ENCODE measurements around the gene PPFIA4. TPM values are rescaled to one million over a fixed set of nuclear protein-coding genes. Genes with fewer than 3 reads are reported as not detected.

The PPFIA4 gene
- polyA plus RNA-seq, 1 donor (not counting 4 experiments of a cell fraction or from before 2014, with no cell fraction given) = 2.3 TPM

- Histone ChIP-seq H3K4me2 (ENCODE audit: control insufficient read depth, extremely low read depth, insufficient read depth, low read depth, low read length) (no peak overlapping the region), H3K9ac (ENCODE audit: control insufficient read depth, extremely low read depth, insufficient read depth, low read length) (no peak overlapping the region), H3K4me3 (ENCODE audit: control insufficient read depth in 2 of 3, extremely low read depth in 1 of 3, insufficient read depth in 2 of 3, low read depth in 1 of 3, low read length in 3 of 3) (no peak overlapping the region), H3K27ac (ENCODE audit: control insufficient read depth, insufficient read depth, low read length) (no peak overlapping the region), H3K27me3 (ENCODE audit: control insufficient read depth, extremely low read depth, insufficient read depth, low read length) (peaks cover 23% of the 10 kb centered on the region), H2AFZ (ENCODE audit: control insufficient read depth, low read length) (no peak overlapping the region), H3K9me1 (ENCODE audit: control insufficient read depth, extremely low read depth, insufficient read depth, low read length) (no peaks in the 10 kb centered on the region), H3K4me1 (ENCODE audit: control insufficient read depth, extremely low read depth, insufficient read depth, low read length) (no peaks in the 10 kb centered on the region), H4K20me1 (ENCODE audit: control insufficient read depth, extremely low read depth, insufficient read depth, low read length) (no peaks in the 10 kb centered on the region), H3K79me2 (ENCODE audit: control insufficient read depth, insufficient read depth, low read length) (no peaks in the 10 kb centered on the region), H3K9me3 (ENCODE audit: control insufficient read depth, low read depth, low read length) (no peaks in the 10 kb centered on the region), H3K36me3 (ENCODE audit: control insufficient read depth in 2 of 2, extremely low read depth in 1 of 2, insufficient read depth in 2 of 2, low read length in 2 of 2) (peaks cover 0 to 2% of the 10 kb centered on the region in 2 experiments)
- DNase-seq (ENCODE audit: low read depth, low spot score) (no peak), FAIRE-seq (no peak)
- dilution Hi-C loops (cut with MboI; ENCODE audit: extremely low pct_ligation_motif_present, low sequenced_read_pairs) = no loop called here
- TF ChIP-seq, protein P1, sequence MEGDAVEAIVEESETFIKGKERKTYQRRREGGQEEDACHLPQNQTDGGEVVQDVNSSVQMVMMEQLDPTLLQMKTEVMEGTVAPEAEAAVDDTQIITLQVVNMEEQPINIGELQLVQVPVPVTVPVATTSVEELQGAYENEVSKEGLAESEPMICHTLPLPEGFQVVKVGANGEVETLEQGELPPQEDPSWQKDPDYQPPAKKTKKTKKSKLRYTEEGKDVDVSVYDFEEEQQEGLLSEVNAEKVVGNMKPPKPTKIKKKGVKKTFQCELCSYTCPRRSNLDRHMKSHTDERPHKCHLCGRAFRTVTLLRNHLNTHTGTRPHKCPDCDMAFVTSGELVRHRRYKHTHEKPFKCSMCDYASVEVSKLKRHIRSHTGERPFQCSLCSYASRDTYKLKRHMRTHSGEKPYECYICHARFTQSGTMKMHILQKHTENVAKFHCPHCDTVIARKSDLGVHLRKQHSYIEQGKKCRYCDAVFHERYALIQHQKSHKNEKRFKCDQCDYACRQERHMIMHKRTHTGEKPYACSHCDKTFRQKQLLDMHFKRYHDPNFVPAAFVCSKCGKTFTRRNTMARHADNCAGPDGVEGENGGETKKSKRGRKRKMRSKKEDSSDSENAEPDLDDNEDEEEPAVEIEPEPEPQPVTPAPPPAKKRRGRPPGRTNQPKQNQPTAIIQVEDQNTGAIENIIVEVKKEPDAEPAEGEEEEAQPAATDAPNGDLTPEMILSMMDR (optimal IDR thresholded peaks at IDR 0.05 in 1 of 3, IDR thresholded peaks at IDR 0.05 in 1 of 3, conservative IDR thresholded peaks at IDR 0.05 in 1 of 3; ENCODE audit: extremely low read depth in 1 of 3, insufficient read depth in 2 of 3, low read length in 3 of 3) = no peak
- no peak for TF ChIP-seq EZH2 (IDR thresholded peaks at IDR 0.05; ENCODE audit: low read length)
Measured at GRCh38 chr1:203069030-203069747, 42.9 kb downstream of the PPFIA4 start.

DNA sequence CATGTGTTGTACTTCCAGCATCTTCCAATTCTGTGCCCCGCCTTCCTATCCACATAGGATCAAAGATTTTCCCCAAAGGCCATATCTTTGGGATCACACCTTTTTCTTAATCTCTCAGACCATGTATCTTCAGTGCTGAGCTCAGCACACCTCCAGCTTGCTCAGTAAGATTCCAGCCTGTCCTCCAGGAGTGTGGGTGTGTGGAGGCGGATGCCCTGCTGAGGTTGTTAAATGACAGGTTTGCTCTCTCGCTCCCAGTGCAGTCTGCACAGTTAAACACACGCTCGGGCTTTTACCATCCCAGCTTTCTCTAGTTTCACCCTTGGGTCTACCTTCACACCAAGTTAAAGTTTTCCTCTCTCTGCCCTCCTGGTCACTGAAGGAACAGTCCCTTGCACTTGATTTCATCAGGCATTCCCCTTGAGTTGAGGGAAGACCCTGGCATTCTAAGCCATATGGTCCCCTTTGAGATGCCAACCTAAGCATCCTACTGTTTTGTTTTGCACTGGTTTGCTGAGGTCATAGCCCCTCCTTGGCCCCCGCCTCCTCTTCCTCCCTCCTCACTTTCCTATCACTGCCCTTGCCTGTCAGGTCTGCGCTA lies 45.8 kb downstream of the PPFIA4 start:
- Histone ChIP-seq H3K79me2 (ENCODE audit: control insufficient read depth, insufficient read depth, low read length) (no peaks in the 10 kb centered on the region), H3K4me1 (ENCODE audit: control insufficient read depth, extremely low read depth, insufficient read depth, low read length) (no peaks in the 10 kb centered on the region), H3K27me3 (ENCODE audit: control insufficient read depth, extremely low read depth, insufficient read depth, low read length) (peaks cover 43% of the 10 kb centered on the region), H3K27ac (ENCODE audit: control insufficient read depth, insufficient read depth, low read length) (no peak overlapping the region), H3K4me2 (ENCODE audit: control insufficient read depth, extremely low read depth, insufficient read depth, low read depth, low read length) (no peak overlapping the region), H3K9ac (ENCODE audit: control insufficient read depth, extremely low read depth, insufficient read depth, low read length) (no peak overlapping the region), H3K9me1 (ENCODE audit: control insufficient read depth, extremely low read depth, insufficient read depth, low read length) (no peaks in the 10 kb centered on the region), H3K4me3 (ENCODE audit: control insufficient read depth in 2 of 3, extremely low read depth in 1 of 3, insufficient read depth in 2 of 3, low read depth in 1 of 3, low read length in 3 of 3) (no peak overlapping the region), H2AFZ (ENCODE audit: control insufficient read depth, low read length) (no peak overlapping the region), H4K20me1 (ENCODE audit: control insufficient read depth, extremely low read depth, insufficient read depth, low read length) (no peaks in the 10 kb centered on the region), H3K36me3 (ENCODE audit: control insufficient read depth in 2 of 2, extremely low read depth in 1 of 2, insufficient read depth in 2 of 2, low read length in 2 of 2) (peaks cover 0 to 2% of the 10 kb centered on the region in 2 experiments), H3K9me3 (ENCODE audit: control insufficient read depth, low read depth, low read length) (no peaks in the 10 kb centered on the region)
- TF ChIP-seq, protein P1 (optimal IDR thresholded peaks at IDR 0.05 in 1 of 3, IDR thresholded peaks at IDR 0.05 in 1 of 3, conservative IDR thresholded peaks at IDR 0.05 in 1 of 3; ENCODE audit: extremely low read depth in 1 of 3, insufficient read depth in 2 of 3, low read length in 3 of 3) = no peak
- no peak for TF ChIP-seq EZH2 (IDR thresholded peaks at IDR 0.05; ENCODE audit: low read length)
- dilution Hi-C loops (cut with MboI; ENCODE audit: extremely low pct_ligation_motif_present, low sequenced_read_pairs) = no loop called here
- DNase-seq (ENCODE audit: low read depth, low spot score) (no peak), FAIRE-seq (no peak)
